GM12891 (cell line): Measurements from ENCODE around the gene C1QTNF8.

Experiments used
- DNase-seq: peaks from one replicate; pipeline ENCODE4 v3.0.0; 2011; ENCODE audit warnings: low spot score; ENCODE audit not compliant: insufficient read length
- FAIRE-seq: peaks from 2 replicates; lab custom pipeline; 2011; peaks lifted over from hg19 to GRCh38; lab: Jason Lieb, UNC
- PAX5 ChIP-seq: IDR thresholded peaks from 2 replicates; pipeline ENCODE4 v1.6.1; 2011; ENCODE audit warnings: low read length, moderate library complexity, mild to moderate bottlenecking; ENCODE audit not compliant: insufficient read depth, severe bottlenecking
- POLR2A ChIP-seq: IDR thresholded peaks from 2 replicates; pipeline ENCODE4 v1.6.1; 2011; ENCODE audit warnings: low read depth, low read length, control low read depth
- POLR2AphosphoS5 ChIP-seq: IDR thresholded peaks from 2 replicates; pipeline ENCODE4 v1.6.1; 2011; ENCODE audit warnings: low read depth, low read length, control low read depth
- POU2F2 ChIP-seq: IDR thresholded peaks from 2 replicates; pipeline ENCODE4 v1.6.1; 2011; ENCODE audit warnings: low read depth, mild to moderate bottlenecking, control low read depth, low read length, moderate library complexity
- SPI1 ChIP-seq: IDR thresholded peaks from 2 replicates; pipeline ENCODE4 v1.6.1; 2011; ENCODE audit warnings: low read depth, low read length, control low read depth
- TAF1 ChIP-seq: IDR thresholded peaks from 2 replicates; pipeline ENCODE4 v1.6.1; 2011; ENCODE audit warnings: low read depth, low read length, control low read depth

The C1QTNF8 gene

GRCh38 chr16:1042866-1043265 is 53.2 kb downstream of the C1QTNF8 start:
- no peak for DNase-seq
- no peak for FAIRE-seq
- no peak for TF ChIP-seq SPI1
- TF ChIP-seq POLR2AphosphoS5 = no peak
- TF ChIP-seq TAF1 = no peak
- no peak for TF ChIP-seq POU2F2
- TF ChIP-seq POLR2A = no peak
- no peak for TF ChIP-seq PAX5

GRCh38 chr16:1042049-1042744 is 53.8 kb downstream of the C1QTNF8 start:
- TF ChIP-seq POLR2AphosphoS5 (no peak), PAX5 (no peak), POU2F2 (no peak)
- FAIRE-seq (no peak), DNase-seq (no peak)

- DNase-seq = no peak
- no peak for FAIRE-seq
- no peak for TF ChIP-seq TAF1
- no peak for TF ChIP-seq POU2F2
- no peak for TF ChIP-seq SPI1
- no peak for TF ChIP-seq PAX5
- no peak for TF ChIP-seq POLR2AphosphoS5
- no peak for TF ChIP-seq POLR2A
Measured at GRCh38 chr16:1040346-1040745, 55.7 kb downstream of the C1QTNF8 start.

GRCh38 chr16:1039762-1040161 is 56.3 kb downstream of the C1QTNF8 start:
- FAIRE-seq (no peak), DNase-seq (no peak)
- TF ChIP-seq TAF1 (no peak), SPI1 (no peak), POU2F2 (no peak), POLR2AphosphoS5 (no peak), PAX5 (no peak), POLR2A (no peak)

GRCh38 chr16:1038932-1039331 is 57.1 kb downstream of the C1QTNF8 start:
- FAIRE-seq (no peak), DNase-seq (no peak)
- TF ChIP-seq POLR2AphosphoS5 (no peak), POLR2A (no peak), PAX5 (no peak), POU2F2 (no peak), TAF1 (no peak), SPI1 (no peak)
